T-helper 2 cell treated with Interferon-gamma antibody and Interleukin-4, amounts not matched to agents 5 μg/mL and 100 μg/mL, for 36 hours (primary cell): ENCODE results near the gene XKR7.

Experiments used
- DNase-seq: peaks from one replicate; pipeline ENCODE4 v3.0.0; 2021; ENCODE audit warnings: low spot score
- H3K27ac Mint-ChIP-seq: one replicate; pipeline ENCODE4 v1.8.0; 2021; ENCODE audit warnings: mild to moderate bottlenecking, mixed read lengths
- H3K27me3 Mint-ChIP-seq: one replicate; pipeline ENCODE4 v1.8.0; 2021; ENCODE audit warnings: low read depth, mixed read lengths
- H3K36me3 Mint-ChIP-seq: one replicate; pipeline ENCODE4 v1.8.0; 2021; ENCODE audit warnings: low read depth, mixed read lengths
- H3K4me1 Mint-ChIP-seq: one replicate; pipeline ENCODE4 v1.8.0; 2021; ENCODE audit warnings: low read depth, mixed read lengths
- H3K4me3 Mint-ChIP-seq: one replicate; pipeline ENCODE4 v1.8.0; 2022; ENCODE audit warnings: mild to moderate bottlenecking, moderate library complexity, mixed read lengths
- H3K9me3 Mint-ChIP-seq: one replicate; pipeline ENCODE4 v1.8.0; 2021; ENCODE audit warnings: mixed read lengths

The XKR7 gene

DNA sequence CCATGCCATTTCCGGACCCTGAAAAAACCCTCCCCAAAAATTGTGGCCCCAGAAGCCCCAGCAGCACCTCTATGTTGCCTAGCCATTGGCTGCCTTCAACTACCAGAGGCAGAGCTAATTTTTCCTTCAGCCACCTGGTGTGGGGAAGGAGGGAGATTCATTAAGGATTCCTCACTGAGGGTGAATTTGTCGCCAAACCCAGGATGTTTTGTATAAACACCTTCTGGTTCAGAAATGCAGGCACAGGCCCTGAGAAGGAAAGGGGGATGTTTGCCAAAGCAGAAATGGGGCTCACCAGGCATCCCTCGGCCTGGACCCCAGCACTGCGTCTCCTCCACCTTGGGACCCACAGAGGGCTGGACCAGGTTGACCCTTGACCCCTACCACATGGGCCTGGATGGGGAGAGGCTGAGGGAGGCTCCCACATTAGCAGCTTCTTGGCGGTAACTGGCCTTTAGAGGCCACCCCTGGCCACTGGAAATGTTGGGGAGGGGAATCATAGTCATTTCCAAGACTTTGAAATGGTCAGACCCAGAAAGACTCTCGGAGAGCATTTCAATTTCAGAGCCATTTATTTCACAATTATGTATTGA is 14.3 kb upstream of the XKR7 start:
- peaks cover 11% of the 10 kb centered on the region for H3K36me3 Mint-ChIP-seq
- no peak overlapping the region for H3K4me3 Mint-ChIP-seq
- H3K9me3 Mint-ChIP-seq = no peaks in the 10 kb centered on the region
- peaks cover 28% of the 10 kb centered on the region for H3K4me1 Mint-ChIP-seq
- H3K27ac Mint-ChIP-seq = no peak overlapping the region
- no peak for DNase-seq
- H3K27me3 Mint-ChIP-seq = peaks cover 11% of the 10 kb centered on the region

- no peak for DNase-seq
- no peaks in the 10 kb centered on the region for H3K9me3 Mint-ChIP-seq
- H3K4me3 Mint-ChIP-seq = no peak overlapping the region
- H3K36me3 Mint-ChIP-seq = peaks cover 6% of the 10 kb centered on the region
- H3K4me1 Mint-ChIP-seq = peaks cover 25% of the 10 kb centered on the region
- H3K27me3 Mint-ChIP-seq = peaks cover 13% of the 10 kb centered on the region
- H3K27ac Mint-ChIP-seq = no peak overlapping the region
These were observed 13.5 kb upstream of the XKR7 start for GRCh38 chr20:31954500-31954899.

GRCh38 chr20:31956556-31957526 is 11.1 kb upstream of the XKR7 start:
- no peaks in the 10 kb centered on the region for H3K9me3 Mint-ChIP-seq
- H3K4me1 Mint-ChIP-seq = peaks cover 5% of the 10 kb centered on the region
- DNase-seq = no peak
- no peak overlapping the region for H3K4me3 Mint-ChIP-seq
- H3K27ac Mint-ChIP-seq = no peak overlapping the region
- H3K27me3 Mint-ChIP-seq = peaks cover 17% of the 10 kb centered on the region
- no peaks in the 10 kb centered on the region for H3K36me3 Mint-ChIP-seq

- Mint-ChIP-seq H3K27me3 (peaks cover 29% of the 10 kb centered on the region), H3K4me3 (no peak overlapping the region), H3K36me3 (no peaks in the 10 kb centered on the region), H3K9me3 (no peaks in the 10 kb centered on the region), H3K27ac (no peak overlapping the region), H3K4me1 (no peaks in the 10 kb centered on the region)
- no peak for DNase-seq
These were observed 5.2 kb upstream of the XKR7 start for GRCh38 chr20:31962761-31963160.

- no peak for DNase-seq
- no peaks in the 10 kb centered on the region for H3K36me3 Mint-ChIP-seq
- H3K27ac Mint-ChIP-seq = no peak overlapping the region
- H3K9me3 Mint-ChIP-seq = no peaks in the 10 kb centered on the region
- H3K27me3 Mint-ChIP-seq = peaks cover 29% of the 10 kb centered on the region
- H3K4me3 Mint-ChIP-seq = no peak overlapping the region
- peaks cover 2% of the 10 kb centered on the region for H3K4me1 Mint-ChIP-seq
These were observed 4.1 kb upstream of the XKR7 start for GRCh38 chr20:31963889-31964288.

DNA sequence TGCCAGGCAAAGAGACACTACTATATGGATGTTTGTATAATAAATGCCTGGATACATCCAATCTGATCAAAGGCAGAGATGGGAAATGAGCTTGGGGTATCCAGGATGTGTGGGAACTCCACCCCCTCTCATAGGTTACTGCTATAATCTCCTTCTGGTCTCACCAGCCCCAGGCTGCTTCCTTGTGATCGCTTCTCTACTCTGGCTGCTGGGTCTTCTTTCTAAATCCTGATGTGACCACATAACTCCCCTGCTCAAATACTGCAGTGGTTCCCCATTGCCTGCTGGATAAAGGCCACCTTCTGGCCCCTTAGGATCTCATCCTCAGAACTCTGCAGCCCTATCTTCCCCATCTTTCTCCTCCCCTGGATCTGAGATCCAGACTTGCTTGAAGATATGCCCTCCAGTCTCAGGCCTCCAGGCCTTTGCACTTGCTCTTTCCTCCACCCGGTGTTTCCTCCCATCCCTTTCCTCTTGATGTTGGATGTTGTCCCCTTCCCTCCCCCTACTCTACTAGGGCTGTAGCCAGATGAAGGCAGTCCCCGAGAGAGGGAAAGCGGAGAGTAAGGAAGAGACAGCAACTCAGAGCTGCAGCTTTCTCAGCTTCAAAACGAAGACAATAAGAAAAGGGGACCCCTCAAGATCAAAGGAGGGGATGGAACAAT is 828 bp upstream of the XKR7 start:
- Mint-ChIP-seq H3K4me3 (peak overlapping the region; percentile 67), H3K27ac (no peak overlapping the region), H3K9me3 (no peaks in the 10 kb centered on the region), H3K27me3 (peaks cover 26% of the 10 kb centered on the region), H3K4me1 (peaks cover 2% of the 10 kb centered on the region), H3K36me3 (no peaks in the 10 kb centered on the region)
- no peak for DNase-seq

- Mint-ChIP-seq H3K27me3 (peaks cover 26% of the 10 kb centered on the region), H3K4me1 (peaks cover 2% of the 10 kb centered on the region), H3K27ac (no peak overlapping the region), H3K4me3 (peak overlapping the region; percentile 88), H3K9me3 (no peaks in the 10 kb centered on the region), H3K36me3 (no peaks in the 10 kb centered on the region)
- DNase-seq = peak; percentile 78
These were observed 558 bp downstream of the XKR7 start for GRCh38 chr20:31968291-31969126.

DNA sequence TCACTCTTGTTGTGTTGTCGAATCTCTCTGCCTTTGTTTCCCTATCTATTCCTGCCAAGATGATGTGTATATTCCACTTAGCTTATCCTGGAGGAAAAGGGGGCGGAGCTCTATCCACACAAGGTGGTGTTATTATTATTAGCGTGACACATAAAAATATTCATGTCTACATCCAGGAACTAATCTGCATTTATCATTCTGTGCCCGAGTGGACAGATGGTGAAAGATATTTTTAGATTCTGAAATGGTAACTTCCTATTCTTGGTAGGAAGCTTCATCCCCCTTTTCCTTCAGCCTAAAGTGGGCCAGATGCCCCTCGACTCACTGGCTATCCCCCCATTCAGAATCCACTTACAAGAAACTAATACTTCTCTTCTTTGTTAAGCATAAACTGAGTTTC is 2.0 kb downstream of the XKR7 start:
- H3K4me3 Mint-ChIP-seq = no peak overlapping the region
- H3K27me3 Mint-ChIP-seq = peaks cover 27% of the 10 kb centered on the region
- H3K27ac Mint-ChIP-seq = no peak overlapping the region
- H3K36me3 Mint-ChIP-seq = no peaks in the 10 kb centered on the region
- peaks cover 2% of the 10 kb centered on the region for H3K4me1 Mint-ChIP-seq
- no peaks in the 10 kb centered on the region for H3K9me3 Mint-ChIP-seq
- DNase-seq = no peak

- no peak for DNase-seq
- Mint-ChIP-seq H3K4me3 (no peak overlapping the region), H3K27ac (no peak overlapping the region), H3K4me1 (peaks cover 2% of the 10 kb centered on the region), H3K36me3 (no peaks in the 10 kb centered on the region), H3K27me3 (peaks cover 14% of the 10 kb centered on the region), H3K9me3 (no peaks in the 10 kb centered on the region)
These were observed 4.6 kb downstream of the XKR7 start for GRCh38 chr20:31972471-31973021.

DNA sequence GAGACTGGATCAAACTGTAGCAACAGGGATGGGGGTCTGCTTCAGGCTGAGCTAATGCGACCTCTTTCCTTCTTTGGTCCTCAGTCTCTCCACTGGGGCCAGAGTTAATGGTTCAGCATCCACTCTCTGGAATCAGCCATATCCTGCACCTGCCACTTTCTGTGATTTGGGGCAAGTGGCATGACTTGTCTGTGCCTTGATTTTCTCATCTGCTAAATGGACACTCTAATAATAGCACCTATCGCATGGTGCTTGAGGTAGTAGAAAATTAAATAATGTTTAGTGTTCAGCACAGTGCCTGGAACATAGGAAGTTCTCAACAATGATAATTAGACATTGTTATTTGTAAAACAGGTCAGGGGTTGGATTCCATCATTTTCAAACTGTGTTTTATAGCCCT is 6.3 kb downstream of the XKR7 start:
- Mint-ChIP-seq H3K4me1 (no peaks in the 10 kb centered on the region), H3K27me3 (peaks cover 11% of the 10 kb centered on the region), H3K27ac (no peak overlapping the region), H3K9me3 (no peaks in the 10 kb centered on the region), H3K4me3 (no peak overlapping the region), H3K36me3 (no peaks in the 10 kb centered on the region)
- DNase-seq = no peak

DNA sequence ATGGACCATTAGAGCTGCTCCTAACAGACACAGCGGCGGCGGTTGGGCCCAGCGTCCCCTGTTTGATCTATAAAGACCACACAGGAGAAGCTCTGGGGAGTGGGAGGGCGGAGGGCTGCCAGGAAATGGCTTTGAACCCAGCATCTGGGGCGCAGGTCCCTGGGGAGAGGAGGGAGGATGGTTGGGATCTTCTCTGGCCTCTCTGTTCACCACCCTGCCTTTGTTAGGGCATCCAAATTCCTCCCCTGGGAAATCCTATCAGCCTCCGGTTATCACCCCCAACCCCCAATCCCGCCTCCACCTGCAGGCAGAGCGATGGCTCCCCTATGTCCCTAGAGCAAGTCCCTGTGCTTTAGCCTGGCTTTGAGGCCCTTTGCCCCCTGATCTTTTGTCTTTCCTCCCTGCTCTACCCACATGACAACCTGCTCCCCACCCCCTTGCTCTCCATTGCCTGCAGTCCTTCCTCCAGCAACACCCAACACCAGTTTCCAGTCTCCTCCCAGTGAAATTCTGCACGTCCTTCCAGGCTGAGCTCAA is 7.1 kb downstream of the XKR7 start:
- Mint-ChIP-seq H3K36me3 (no peaks in the 10 kb centered on the region), H3K27me3 (peaks cover 11% of the 10 kb centered on the region), H3K4me3 (no peak overlapping the region), H3K9me3 (no peaks in the 10 kb centered on the region), H3K4me1 (no peaks in the 10 kb centered on the region), H3K27ac (no peak overlapping the region)
- DNase-seq = no peak

DNA sequence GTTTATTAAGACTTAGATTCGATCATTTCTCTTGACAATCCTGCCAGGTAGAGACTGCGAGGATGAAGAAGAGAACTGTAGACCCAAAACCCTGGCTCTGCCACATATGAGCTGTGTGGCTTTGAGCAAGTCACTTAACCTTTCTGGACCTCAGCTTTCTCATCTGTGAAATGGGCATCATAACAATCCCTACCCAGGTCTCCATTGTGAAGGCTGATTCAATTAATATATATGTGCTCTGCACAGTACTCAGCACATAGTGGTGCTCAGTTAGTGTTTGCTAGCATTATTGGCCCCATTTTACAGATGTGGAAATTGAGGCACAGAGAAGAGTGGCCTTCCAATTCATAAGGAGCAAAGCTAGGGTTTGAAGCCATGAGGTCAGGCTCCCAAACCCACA is 7.9 kb downstream of the XKR7 start:
- H3K4me1 Mint-ChIP-seq = no peaks in the 10 kb centered on the region
- H3K27ac Mint-ChIP-seq = no peak overlapping the region
- no peaks in the 10 kb centered on the region for H3K36me3 Mint-ChIP-seq
- H3K9me3 Mint-ChIP-seq = no peaks in the 10 kb centered on the region
- DNase-seq = no peak
- no peak overlapping the region for H3K4me3 Mint-ChIP-seq
- H3K27me3 Mint-ChIP-seq = peaks cover 7% of the 10 kb centered on the region

GRCh38 chr20:31977080-31977479 is 9.1 kb downstream of the XKR7 start:
- Mint-ChIP-seq H3K36me3 (no peaks in the 10 kb centered on the region), H3K27ac (no peak overlapping the region), H3K9me3 (no peaks in the 10 kb centered on the region), H3K4me3 (no peak overlapping the region), H3K27me3 (peaks cover 7% of the 10 kb centered on the region), H3K4me1 (no peaks in the 10 kb centered on the region)
- DNase-seq = no peak
